DND-41 (cell line): ENCODE data around the gene TRIM40.
A peak's percentile ranks its signal among the peaks of the same experiment; 100 is the strongest.

Experiments
- EZH2 ChIP-seq: IDR thresholded peaks from 3 replicates; pipeline ENCODE4 v1.6.1; 2012; ENCODE audit warnings: borderline replicate concordance, low read depth, mild to moderate bottlenecking, moderate library complexity, low read length, inconsistent platforms; ENCODE audit not compliant: severe bottlenecking
- TF ChIP-seq, protein P1 (sequence below): IDR thresholded peaks from 2 replicates; pipeline ENCODE4 v1.5.1; 2012; ENCODE audit warnings: borderline replicate concordance, low read length, moderate library complexity, mild to moderate bottlenecking; ENCODE audit not compliant: poor library complexity, severe bottlenecking; ENCODE audit errors: extremely low read depth

DNA sequence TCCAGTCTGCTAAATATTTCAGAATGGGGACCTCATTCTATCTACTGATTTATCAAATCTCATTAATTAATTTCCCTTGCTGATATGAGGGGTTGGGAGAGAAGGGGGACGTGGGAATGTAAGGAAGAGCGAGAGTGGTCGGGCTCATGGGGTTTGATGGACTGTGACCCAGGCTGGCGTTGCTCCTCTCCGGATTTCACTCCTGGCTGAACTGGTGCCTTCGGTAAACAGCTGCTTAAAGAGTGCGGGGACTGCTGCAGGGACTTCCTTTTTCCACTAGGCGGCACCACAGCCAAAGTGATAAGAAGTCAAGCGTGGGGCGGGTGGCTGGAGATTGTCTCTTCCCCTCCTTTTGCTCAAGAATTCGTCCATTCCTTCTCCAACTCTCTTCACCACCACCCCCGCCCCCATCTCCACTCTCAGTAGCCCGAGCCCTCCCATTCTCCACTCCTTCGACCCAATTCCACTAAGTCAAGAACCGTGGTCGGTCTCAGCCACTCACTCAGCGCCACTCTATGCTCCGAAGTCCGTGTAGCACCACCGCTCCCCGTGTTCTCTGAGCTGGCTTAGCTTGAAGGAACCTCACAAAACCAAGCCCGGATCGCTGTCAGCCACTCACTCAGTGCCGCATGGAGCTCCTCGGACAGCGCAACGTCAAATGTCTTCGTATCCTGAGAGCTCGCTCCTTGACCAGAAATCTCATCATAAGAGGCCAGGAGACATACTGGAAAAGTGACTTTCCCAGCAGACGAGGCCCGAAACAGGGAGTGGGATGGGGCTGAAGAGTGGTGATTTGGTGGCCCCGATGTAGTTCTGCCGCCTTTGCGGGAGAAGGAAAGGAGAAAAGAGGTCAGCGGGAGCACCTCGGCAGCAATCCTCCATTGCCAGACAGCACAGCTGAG lies 32.7 kb upstream of the TRIM40 start:
- no peak for TF ChIP-seq EZH2
- TF ChIP-seq, protein P1, sequence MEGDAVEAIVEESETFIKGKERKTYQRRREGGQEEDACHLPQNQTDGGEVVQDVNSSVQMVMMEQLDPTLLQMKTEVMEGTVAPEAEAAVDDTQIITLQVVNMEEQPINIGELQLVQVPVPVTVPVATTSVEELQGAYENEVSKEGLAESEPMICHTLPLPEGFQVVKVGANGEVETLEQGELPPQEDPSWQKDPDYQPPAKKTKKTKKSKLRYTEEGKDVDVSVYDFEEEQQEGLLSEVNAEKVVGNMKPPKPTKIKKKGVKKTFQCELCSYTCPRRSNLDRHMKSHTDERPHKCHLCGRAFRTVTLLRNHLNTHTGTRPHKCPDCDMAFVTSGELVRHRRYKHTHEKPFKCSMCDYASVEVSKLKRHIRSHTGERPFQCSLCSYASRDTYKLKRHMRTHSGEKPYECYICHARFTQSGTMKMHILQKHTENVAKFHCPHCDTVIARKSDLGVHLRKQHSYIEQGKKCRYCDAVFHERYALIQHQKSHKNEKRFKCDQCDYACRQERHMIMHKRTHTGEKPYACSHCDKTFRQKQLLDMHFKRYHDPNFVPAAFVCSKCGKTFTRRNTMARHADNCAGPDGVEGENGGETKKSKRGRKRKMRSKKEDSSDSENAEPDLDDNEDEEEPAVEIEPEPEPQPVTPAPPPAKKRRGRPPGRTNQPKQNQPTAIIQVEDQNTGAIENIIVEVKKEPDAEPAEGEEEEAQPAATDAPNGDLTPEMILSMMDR = peak; percentile 97
